IMR-90 (cell line): Measurements from ENCODE around the gene ABCC10. TPM values are rescaled to one million over a fixed set of nuclear protein-coding genes. Genes with fewer than 3 reads are reported as not detected.

Experiments used
- ATAC-seq: fragments of 200-7000 bp; cut with Tn5 transposase; 2 replicates; pipeline ENCODE4 v1.9.1; 2020; ENCODE audit warnings: low read depth, mild to moderate bottlenecking, moderate library complexity
- BruUV-seq: library from RNA; stranded (reverse); fragments of 400-500 nt; replicated peaks from 2 replicates; lab custom pipeline; 2021; lab: Mats Ljungman, UMichigan
- CTCF ChIA-PET: fragments of 300-600 bp; formaldehyde crosslinking; extraction: SDS; loops from one replicate; lab custom pipeline; 2021; ENCODE audit warnings: antibody characterized with exemption; lab: Yijun Ruan, JAX
- POLR2A ChIA-PET: fragments of 300-600 bp; sonication (Branson Sonifier 250); formaldehyde crosslinking; loops from one replicate; lab custom pipeline; 2022; ENCODE audit warnings: antibody characterized with exemption; ENCODE audit not compliant: unreplicated experiment; lab: Charles Lee
- DNase-seq: peaks from one replicate; pipeline ENCODE4 v3.0.0; 2013
- H2AFZ ChIP-seq: replicated peaks from 2 replicates; pipeline ENCODE3; 2013; ENCODE audit warnings: low read length, mild to moderate bottlenecking; ENCODE audit not compliant: poor library complexity
- H2AK5ac ChIP-seq: 2 replicates; pipeline ENCODE4 v1.6.1; 2013; ENCODE audit warnings: low read depth, low read length, inconsistent platforms
- H2AK9ac ChIP-seq: replicated peaks from 2 replicates; pipeline ENCODE3; 2013; ENCODE audit warnings: mild to moderate bottlenecking, low read depth, low read length, moderate library complexity; ENCODE audit not compliant: poor library complexity
- H2BK120ac ChIP-seq: 2 replicates; pipeline ENCODE4 v1.6.1; 2013; ENCODE audit warnings: low read depth, low read length, inconsistent platforms
- H2BK15ac ChIP-seq: 3 replicates; pipeline ENCODE4 v1.6.1; 2013; ENCODE audit warnings: low read depth, low read length, inconsistent platforms
- H2BK20ac ChIP-seq: 2 replicates; pipeline ENCODE4 v1.6.1; 2013; ENCODE audit warnings: low read depth, mild to moderate bottlenecking, inconsistent platforms, low read length, moderate library complexity
- H2BK5ac ChIP-seq: 2 replicates; pipeline ENCODE4 v1.6.1; 2013; ENCODE audit warnings: mild to moderate bottlenecking, low read depth, low read length, inconsistent platforms; ENCODE audit not compliant: poor library complexity, severe bottlenecking
- H3K14ac ChIP-seq: replicated peaks from 2 replicates; pipeline ENCODE4 v1.6.1; 2013; ENCODE audit warnings: low read depth, low read length, inconsistent platforms
- H3K18ac ChIP-seq: 2 replicates; pipeline ENCODE4 v1.6.1; 2013; ENCODE audit warnings: low read depth, low read length, control low read depth
- H3K23ac ChIP-seq: 2 replicates; pipeline ENCODE4 v1.6.1; 2013; ENCODE audit warnings: low read depth, low read length, inconsistent platforms
- H3K27ac ChIP-seq: 2 replicates; pipeline ENCODE4 v1.5.1; 2013; ENCODE audit warnings: mild to moderate bottlenecking, control low read depth, low read length; ENCODE audit not compliant: insufficient read depth
- H3K27me3 ChIP-seq: 2 replicates; pipeline ENCODE4 v1.6.1; 2013; ENCODE audit warnings: low read length; ENCODE audit not compliant: control insufficient read depth, insufficient read depth
- H3K36me3 ChIP-seq: 2 replicates; pipeline ENCODE4 v1.6.1; 2013; ENCODE audit warnings: low read length, mixed read lengths; ENCODE audit not compliant: control insufficient read depth, insufficient read depth
- H3K4ac ChIP-seq: 2 replicates; pipeline ENCODE4 v1.6.1; 2013; ENCODE audit warnings: low read depth, low read length, inconsistent platforms
- H3K4me1 ChIP-seq: 2 replicates; pipeline ENCODE4 v1.6.1; 2013; ENCODE audit warnings: low read length, mixed read lengths; ENCODE audit not compliant: control insufficient read depth, insufficient read depth
- H3K4me2 ChIP-seq: 2 replicates; pipeline ENCODE4 v1.6.1; 2013; ENCODE audit warnings: low read depth, mild to moderate bottlenecking, control low read depth, low read length, moderate library complexity
- H3K4me3 ChIP-seq: 2 replicates; pipeline ENCODE4 v1.5.1; 2013; ENCODE audit warnings: low read depth, mild to moderate bottlenecking, control low read depth, low read length, moderate library complexity; ENCODE audit not compliant: insufficient read depth
- H3K56ac ChIP-seq: 2 replicates; pipeline ENCODE4 v1.6.1; 2013; ENCODE audit warnings: low read length, inconsistent platforms; ENCODE audit not compliant: insufficient read depth; ENCODE audit errors: extremely low read depth
- H3K79me1 ChIP-seq, 2 experiments: 2 replicates each; pipeline ENCODE4 v1.6.1; 2013; ENCODE audit warnings: low read length in 2 of 2, inconsistent platforms in 1 of 2, low read depth in 1 of 2
- H3K9ac ChIP-seq: 2 replicates; pipeline ENCODE4 v1.6.1; 2013; ENCODE audit warnings: low read depth, low read length, control low read depth
- H3K9me1 ChIP-seq: 2 replicates; pipeline ENCODE4 v1.6.1; 2013; ENCODE audit warnings: low read length, inconsistent platforms; ENCODE audit not compliant: insufficient read depth
- H3K9me3 ChIP-seq: 2 replicates; pipeline ENCODE4 v1.6.1; 2013; ENCODE audit warnings: low read length; ENCODE audit not compliant: control insufficient read depth, insufficient read depth
- H4K20me1 ChIP-seq: 2 replicates; pipeline ENCODE4 v1.6.1; 2013; ENCODE audit warnings: low read length, inconsistent platforms; ENCODE audit not compliant: insufficient read depth
- H4K5ac ChIP-seq: 2 replicates; pipeline ENCODE4 v1.6.1; 2013; ENCODE audit warnings: mild to moderate bottlenecking, low read depth, low read length, control low read depth
- H4K8ac ChIP-seq, 2 experiments: 2 replicates each; pipeline ENCODE4 v1.6.1; 2013; ENCODE audit warnings: low read depth in 2 of 2, low read length in 2 of 2, control low read depth in 1 of 2, inconsistent platforms in 1 of 2
- H4K91ac ChIP-seq: 2 replicates; pipeline ENCODE4 v1.6.1; 2013; ENCODE audit warnings: low read depth, low read length, inconsistent platforms; ENCODE audit not compliant: insufficient read depth
- CEBPB ChIP-seq: IDR thresholded peaks from 2 replicates; pipeline ENCODE4 v1.6.1; 2012; ENCODE audit warnings: low read depth, low read length, improper control_type of control experiment
- FOS ChIP-seq: fragments of 150-350 bp; IDR thresholded peaks from 2 replicates; pipeline ENCODE4 v1.6.1; 2016; ENCODE audit warnings: low read depth, low read length
- MAFK ChIP-seq: IDR thresholded peaks from 2 replicates; pipeline ENCODE4 v1.6.1; 2012; ENCODE audit warnings: low read depth, low read length, improper control_type of control experiment
- WGBS, 2 experiments: methylation state at CpG; one replicate each; pipeline versions ENCODE4 v1.1.5 to v1.1.7; 2013; ENCODE audit warnings: missing lambda C conversion rate in 2 of 2; ENCODE audit not compliant: insufficient read length in 1 of 2; ENCODE audit errors: extremely low coverage in 2 of 2; 5-methylcytosine and 5-hydroxymethylcytosine counted together
- dilution Hi-C: fragments of 300-500 bp; cut with HindIII; formaldehyde crosslinking; loops from one replicate; pipeline ENCODE4 v1.14.3; 2018; ENCODE audit warnings: low sequenced_read_pairs; ENCODE audit not compliant: unreplicated experiment
- in situ Hi-C: fragments of 300-500 bp; cut with MboI; formaldehyde crosslinking; loops from 3 replicates; pipeline ENCODE4 v1.14.3; 2019; ENCODE audit warnings: low sequenced_read_pairs, inconsistent platforms, mixed read lengths
- intact Hi-C: fragments of 100-400 bp; cut with micrococcal nuclease; formaldehyde crosslinking; loops from 2 replicates; pipeline ENCODE4 v1.10.0; 2022
- polyA plus RNA-seq, 3 experiments: library from polyadenylated mRNA; depleted of rRNA; stranded (reverse); fragments of >200 nt; gene quantifications; 2 replicates each; pipeline ENCODE4 v1.2.3, GENCODE V29; 2012; ENCODE audit warnings: low replicate concordance in 1 of 3
- total RNA-seq: library from RNA; depleted of rRNA; stranded (reverse); fragments of >200 nt; gene quantifications from 2 replicates; pipeline ENCODE4 v1.2.3, GENCODE V29; 2012

The ABCC10 gene
- total and polyA plus RNA-seq, 2 of the 4 experiments (the other 2 are of a cell fraction), result 7.0 to 26.3 TPM

DNA sequence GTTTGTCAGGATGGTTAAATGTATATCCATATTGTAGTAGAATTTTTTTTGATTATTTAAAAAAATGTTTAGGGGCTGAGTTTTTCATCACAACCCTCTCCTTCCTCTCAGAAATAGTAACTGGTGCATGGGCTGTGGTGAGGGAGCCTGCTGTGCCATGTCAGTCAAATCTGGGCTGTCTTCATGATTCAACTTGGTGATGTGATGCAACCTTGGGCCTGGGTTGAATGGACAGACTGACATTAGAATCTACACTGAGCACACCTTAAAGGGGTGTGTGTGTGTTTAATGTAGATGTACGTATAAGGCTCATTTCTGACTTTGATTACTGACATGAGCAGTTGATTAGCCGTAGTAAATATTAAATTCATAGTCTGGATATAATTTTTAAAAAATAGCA is 53.7 kb downstream of the ABCC10 start:
- Histone ChIP-seq H2BK20ac (no peak overlapping the region), H4K8ac (no peak overlapping the region), H3K27me3 (no peaks in the 10 kb centered on the region), H3K4me1 (peaks cover 7% of the 10 kb centered on the region), H3K4me2 (no peak overlapping the region), H3K9ac (no peak overlapping the region), H4K20me1 (peaks cover 10% of the 10 kb centered on the region; the same call in 1 of the 2 replicates), H3K79me1 (peaks cover 52 to 70% of the 10 kb centered on the region in 2 experiments), H2BK5ac (no peak overlapping the region), H3K36me3 (no peaks in the 10 kb centered on the region; the same call in 1 of the 2 replicates), H4K91ac (no peak overlapping the region), H3K4ac (no peak overlapping the region), H3K18ac (no peak overlapping the region), H3K27ac (no peak overlapping the region), H3K4me3 (no peak overlapping the region), H2BK120ac (no peak overlapping the region), H3K9me1 (peaks cover 32% of the 10 kb centered on the region), H2AFZ (no peak overlapping the region), H3K14ac (no peak overlapping the region), H4K5ac (no peak overlapping the region), H3K23ac (no peak overlapping the region), H3K56ac (no peak overlapping the region), H3K9me3 (no peaks in the 10 kb centered on the region), H2BK15ac (no peak overlapping the region), H2AK5ac (no peak overlapping the region), H2AK9ac (no peak overlapping the region)
- TF ChIP-seq MAFK, result no peak
- TF ChIP-seq FOS, result no peak
- TF ChIP-seq CEBPB, result peak; percentile 57; the same call in 1 of the 2 replicates
- CTCF ChIA-PET, result interaction anchor here (0.7 kb wide), 2 partner anchors 14 to 485 kb away, joined by 3 to 5 read pairs; no protein-coding TSS in a partner anchor
- BruUV-seq, result no TSS peak
- intact Hi-C loops, result no loop called here
- POLR2A ChIA-PET, result interaction anchor here (0.7 to 1.0 kb wide), 3 partner anchors 11 to 487 kb away, joined by 4 to 18 read pairs (median 11); no protein-coding TSS in a partner anchor
- in situ Hi-C loops, result no loop called here
- dilution Hi-C loops, result no loop called here
- DNase-seq (no peak), ATAC-seq (no peak)
- no CpG with 5 or more reads among the region's 2 CpGs for WGBS, 2 experiments
